Loucy (cell line): ENCODE results near the gene KLHL14.

Source experiments
- H2AFZ ChIP-seq: fragments of 200-600 bp; sonication (generic); 2 replicates; pipeline ENCODE4 v1.6.0; 2016; ENCODE audit warnings: antibody characterized with exemption, mild to moderate bottlenecking, low read length, moderate library complexity
- H3F3A ChIP-seq: fragments of 200-600 bp; 2 replicates; pipeline ENCODE4 v1.6.0; 2016; ENCODE audit warnings: antibody characterized with exemption, low read depth, mild to moderate bottlenecking
- H3K27me3 ChIP-seq: fragments of 200-600 bp; sonication (generic); 2 replicates; pipeline ENCODE4 v1.6.1; 2014; ENCODE audit warnings: low read length, mild to moderate bottlenecking; ENCODE audit not compliant: insufficient read depth, poor library complexity, severe bottlenecking
- H3K36me3 ChIP-seq: fragments of 200-600 bp; sonication (generic); 2 replicates; pipeline ENCODE4 v1.6.1; 2016; ENCODE audit warnings: low read length; ENCODE audit not compliant: insufficient read depth
- H3K4me1 ChIP-seq: fragments of 200-600 bp; sonication (generic); 2 replicates; pipeline ENCODE4 v1.5.1; 2014; ENCODE audit warnings: low read length, mild to moderate bottlenecking; ENCODE audit not compliant: insufficient read depth, poor library complexity, severe bottlenecking
- H3K4me2 ChIP-seq: fragments of 200-600 bp; sonication (generic); 2 replicates; pipeline ENCODE4 v1.6.0; 2014; ENCODE audit warnings: antibody characterized with exemption, low read length, low read depth, mild to moderate bottlenecking; ENCODE audit not compliant: poor library complexity, severe bottlenecking
- H3K4me3 ChIP-seq: fragments of 200-600 bp; sonication (generic); 2 replicates; pipeline ENCODE4 v1.5.1; 2014; ENCODE audit warnings: low read length, mild to moderate bottlenecking, mixed read lengths; ENCODE audit not compliant: poor library complexity, severe bottlenecking
- H3K79me2 ChIP-seq: fragments of 200-600 bp; sonication (generic); 2 replicates; pipeline ENCODE4 v1.6.1; 2014; ENCODE audit warnings: low read length; ENCODE audit not compliant: insufficient read depth
- H3K9ac ChIP-seq: fragments of 200-600 bp; sonication (generic); 2 replicates; pipeline ENCODE4 v1.6.0; 2014; ENCODE audit warnings: mild to moderate bottlenecking, low read depth, low read length, moderate library complexity; ENCODE audit not compliant: poor library complexity, severe bottlenecking
- H3K9me2 ChIP-seq: fragments of 200-600 bp; sonication (generic); replicated peaks from 2 replicates; pipeline ENCODE4 v1.6.1; 2016; ENCODE audit warnings: low read depth, low read length, mixed read lengths
- H3K9me3 ChIP-seq: fragments of 200-600 bp; sonication (generic); 2 replicates; pipeline ENCODE4 v1.6.1; 2014; ENCODE audit warnings: mild to moderate bottlenecking, antibody characterized with exemption, low read length, low read depth; ENCODE audit not compliant: insufficient read depth
- H4K20me1 ChIP-seq: fragments of 200-600 bp; sonication (generic); 2 replicates; pipeline ENCODE4 v1.6.0; 2014; ENCODE audit warnings: antibody characterized with exemption, low read length, mild to moderate bottlenecking; ENCODE audit not compliant: insufficient read depth, poor library complexity, severe bottlenecking
- CTCF ChIP-seq: fragments of 200-600 bp; sonication (generic); conservative IDR thresholded peaks from 2 replicates; pipeline ENCODE4 v1.5.1; 2014; ENCODE audit warnings: mild to moderate bottlenecking, antibody characterized with exemption, low read length
- EZH2phosphoT487 ChIP-seq: fragments of 200-600 bp; IDR thresholded peaks from 2 replicates; pipeline ENCODE4 v1.6.1; 2018; ENCODE audit warnings: antibody characterized with exemption, mild to moderate bottlenecking, moderate library complexity, borderline replicate concordance

KLHL14 gene

DNA sequence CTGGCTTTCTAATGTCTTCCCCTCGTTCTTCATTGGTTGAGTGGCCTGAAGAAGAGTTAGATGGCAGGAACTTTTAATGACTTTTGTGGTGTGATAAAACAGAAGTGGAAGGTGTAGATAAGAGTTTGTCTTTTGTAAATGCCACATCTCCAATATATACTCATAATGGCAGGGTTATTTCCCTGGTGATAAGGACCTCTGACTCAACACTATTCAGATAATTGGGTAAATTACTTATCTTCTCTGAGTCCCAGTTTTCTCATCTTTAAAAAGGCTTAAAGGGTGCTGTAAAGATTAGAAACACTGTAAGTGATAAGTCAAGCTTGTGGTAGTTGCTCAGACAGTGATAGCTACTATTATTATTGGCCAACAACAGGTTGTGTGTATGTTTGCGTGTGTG lies 9.5 kb downstream of the KLHL14 start:
- Histone ChIP-seq H3K36me3 (no peaks in the 10 kb centered on the region), H3K9me3 (no peaks in the 10 kb centered on the region), H3F3A (no peaks in the 10 kb centered on the region), H3K27me3 (no peaks in the 10 kb centered on the region), H3K4me2 (no peak overlapping the region), H3K4me3 (no peak overlapping the region), H3K4me1 (peaks cover 10% of the 10 kb centered on the region), H3K9ac (no peak overlapping the region), H4K20me1 (no peaks in the 10 kb centered on the region), H2AFZ (no peak overlapping the region), H3K9me2 (no peaks in the 10 kb centered on the region), H3K79me2 (no peaks in the 10 kb centered on the region)
- TF ChIP-seq CTCF = no peak
- TF ChIP-seq EZH2phosphoT487 = no peak

DNA sequence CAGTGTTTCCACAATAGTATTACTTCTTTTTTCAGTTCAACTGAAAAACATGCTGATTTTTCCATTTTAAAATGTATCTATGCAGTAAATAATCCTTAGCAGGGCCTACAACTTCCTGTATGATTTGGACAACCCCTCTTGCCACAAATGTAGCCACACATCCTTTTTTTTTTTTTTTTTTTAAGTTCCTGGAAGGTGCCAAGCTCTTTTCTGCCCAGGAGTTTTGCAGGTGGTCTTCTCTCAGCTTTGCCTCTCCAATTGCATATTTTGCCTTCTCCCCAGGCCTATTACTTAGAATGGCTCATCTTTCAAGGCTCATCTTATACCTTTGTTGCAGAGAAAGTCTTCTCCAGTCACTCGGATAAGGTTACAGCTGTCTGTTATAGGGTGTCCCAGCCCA lies 11.6 kb downstream of the KLHL14 start:
- Histone ChIP-seq H3K4me1 (peaks cover 10% of the 10 kb centered on the region), H2AFZ (no peak overlapping the region), H3K9ac (no peak overlapping the region), H3K9me3 (no peaks in the 10 kb centered on the region), H3F3A (no peaks in the 10 kb centered on the region), H3K79me2 (no peaks in the 10 kb centered on the region), H3K36me3 (no peaks in the 10 kb centered on the region), H3K4me2 (no peak overlapping the region), H3K9me2 (no peaks in the 10 kb centered on the region), H4K20me1 (no peaks in the 10 kb centered on the region), H3K27me3 (no peaks in the 10 kb centered on the region), H3K4me3 (no peak overlapping the region)
- TF ChIP-seq EZH2phosphoT487 (no peak), CTCF (no peak)

DNA sequence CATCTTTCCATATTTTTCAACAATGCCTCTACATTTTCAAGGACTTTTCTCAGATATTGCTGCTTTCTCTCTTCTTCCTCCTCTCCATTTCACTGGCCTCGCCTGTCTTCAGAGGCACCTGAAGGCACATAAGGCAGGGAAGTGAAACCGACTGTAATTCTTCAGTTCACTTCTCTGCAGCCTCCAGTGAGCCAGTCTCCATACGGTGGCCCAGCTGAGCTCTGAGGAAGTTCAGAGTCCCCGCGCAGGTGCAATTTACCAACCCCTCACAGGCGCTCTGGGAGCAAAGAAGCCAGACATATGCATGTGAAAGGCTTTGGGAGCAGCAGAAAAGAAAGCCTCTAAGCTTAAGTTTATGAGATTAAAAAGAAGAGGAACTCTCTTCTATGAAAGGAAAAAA lies 12.4 kb downstream of the KLHL14 start:
- Histone ChIP-seq H3K9me2 (no peaks in the 10 kb centered on the region), H3F3A (no peaks in the 10 kb centered on the region), H3K9ac (no peak overlapping the region), H3K4me1 (peaks cover 10% of the 10 kb centered on the region), H3K36me3 (no peaks in the 10 kb centered on the region), H3K4me3 (no peak overlapping the region), H3K79me2 (no peaks in the 10 kb centered on the region), H4K20me1 (no peaks in the 10 kb centered on the region), H3K27me3 (no peaks in the 10 kb centered on the region), H3K4me2 (no peak overlapping the region), H2AFZ (no peak overlapping the region), H3K9me3 (no peaks in the 10 kb centered on the region)
- TF ChIP-seq EZH2phosphoT487 (no peak), CTCF (no peak)
